CD4-positive, alpha-beta T cell treated with Interleukin-4 for 4 hours (primary cell): Measurements from ENCODE around the gene ZNF503.

Experiments
- DNase-seq: peaks from one replicate; pipeline ENCODE4 v3.0.0-alpha.2; 2020

ZNF503 gene, protein sequence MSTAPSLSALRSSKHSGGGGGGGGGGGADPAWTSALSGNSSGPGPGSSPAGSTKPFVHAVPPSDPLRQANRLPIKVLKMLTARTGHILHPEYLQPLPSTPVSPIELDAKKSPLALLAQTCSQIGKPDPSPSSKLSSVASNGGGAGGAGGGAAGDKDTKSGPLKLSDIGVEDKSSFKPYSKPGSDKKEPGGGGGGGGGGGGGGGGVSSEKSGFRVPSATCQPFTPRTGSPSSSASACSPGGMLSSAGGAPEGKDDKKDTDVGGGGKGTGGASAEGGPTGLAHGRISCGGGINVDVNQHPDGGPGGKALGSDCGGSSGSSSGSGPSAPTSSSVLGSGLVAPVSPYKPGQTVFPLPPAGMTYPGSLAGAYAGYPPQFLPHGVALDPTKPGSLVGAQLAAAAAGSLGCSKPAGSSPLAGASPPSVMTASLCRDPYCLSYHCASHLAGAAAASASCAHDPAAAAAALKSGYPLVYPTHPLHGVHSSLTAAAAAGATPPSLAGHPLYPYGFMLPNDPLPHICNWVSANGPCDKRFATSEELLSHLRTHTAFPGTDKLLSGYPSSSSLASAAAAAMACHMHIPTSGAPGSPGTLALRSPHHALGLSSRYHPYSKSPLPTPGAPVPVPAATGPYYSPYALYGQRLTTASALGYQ

DNA sequence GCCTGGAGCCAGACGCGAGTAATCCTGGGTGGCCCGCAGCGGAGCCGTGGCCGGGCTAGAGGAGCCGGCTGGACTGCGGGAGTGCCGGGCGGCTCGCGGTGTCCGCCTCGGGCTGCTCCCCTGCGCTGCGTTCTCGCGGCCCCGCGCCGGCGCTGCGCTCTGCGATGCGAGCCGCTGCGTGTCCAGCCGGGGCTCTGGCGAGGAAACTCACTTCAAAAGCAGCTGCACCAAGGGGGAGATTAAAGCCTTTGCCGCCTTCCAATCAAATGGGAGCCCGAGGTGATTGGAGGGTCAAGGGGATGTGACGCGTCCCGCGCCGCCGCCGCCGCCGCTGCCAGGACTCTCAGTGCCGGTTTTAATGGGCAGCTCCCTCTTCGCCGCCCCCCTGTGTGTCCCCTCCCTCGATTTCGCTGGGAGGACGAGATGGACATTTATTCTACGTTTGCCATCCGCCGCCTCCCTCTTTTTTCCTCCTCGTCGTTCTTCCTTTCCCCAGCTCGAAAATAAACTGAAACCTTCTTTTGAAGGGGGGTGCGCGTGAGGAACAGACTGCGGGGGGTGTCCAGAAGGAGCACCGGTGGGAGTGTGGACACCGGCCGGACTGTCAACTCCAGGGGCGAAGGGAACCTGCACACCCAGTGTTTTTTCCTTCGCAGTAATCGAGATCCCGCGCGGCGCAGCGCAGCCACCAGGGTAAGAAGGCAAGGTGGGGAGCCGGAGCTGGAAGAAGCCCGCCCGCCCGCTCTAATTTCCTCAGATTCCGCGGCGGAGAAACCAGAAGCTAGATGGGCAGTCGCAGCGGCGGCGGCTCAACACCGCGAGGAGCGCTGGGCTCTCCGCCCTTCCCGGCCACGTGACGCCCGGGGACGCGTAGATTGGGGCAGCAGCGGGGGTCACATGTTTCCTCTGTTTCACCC is at the start of gene ZNF503:
Gene ZNF503, minus strand, starts transcription at position 196 of the 917 bp plus-strand sequence. CDS start 345 bp downstream, outside the sequence.
- no peak for DNase-seq

DNA sequence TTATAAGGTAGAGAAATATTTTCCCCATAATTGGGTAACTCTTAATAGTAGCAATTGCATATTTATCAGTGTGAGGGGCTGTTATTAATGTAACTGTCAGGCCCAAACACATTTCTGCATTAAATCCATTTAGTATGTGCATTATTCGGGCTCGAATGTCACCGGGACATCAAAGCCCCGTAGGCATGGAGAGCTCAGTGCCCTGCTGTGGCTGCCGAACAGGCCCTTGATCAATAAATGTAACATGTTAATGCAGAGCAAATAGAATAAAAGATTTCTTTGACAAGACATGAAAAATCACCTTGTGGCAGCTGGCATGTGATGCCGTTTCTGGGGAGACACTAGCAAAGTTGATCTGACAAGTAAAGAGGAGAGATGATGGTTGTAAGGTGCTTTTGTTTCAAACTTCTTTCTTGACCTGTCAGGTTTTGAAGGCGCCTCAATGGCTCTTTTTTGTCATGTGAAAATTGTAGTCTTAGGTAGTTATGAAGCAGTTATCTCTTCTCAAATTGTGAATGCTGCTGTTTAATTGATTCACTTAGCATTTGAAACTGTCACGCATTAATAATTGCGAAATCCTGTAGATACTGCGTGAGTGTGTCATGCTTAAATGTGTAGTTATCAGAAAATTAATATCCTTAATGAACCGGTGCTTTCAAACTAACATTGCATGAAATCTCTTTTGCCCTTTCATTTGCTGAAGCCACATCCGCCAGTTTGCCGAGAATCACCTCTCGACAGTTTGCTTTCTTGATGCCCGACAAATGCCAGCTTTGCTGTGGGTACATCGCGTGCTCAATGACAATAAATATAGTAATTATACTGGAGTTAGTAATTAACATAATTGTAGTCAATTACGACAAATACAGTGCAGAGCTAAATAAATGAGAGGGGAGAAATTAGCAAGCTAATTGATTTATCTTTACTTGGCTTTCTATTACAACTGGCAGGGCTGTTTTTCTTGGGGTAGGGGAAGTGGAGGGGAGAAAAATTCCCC is 49.4 kb upstream of the ZNF503 start:
- no peak for DNase-seq

DNA sequence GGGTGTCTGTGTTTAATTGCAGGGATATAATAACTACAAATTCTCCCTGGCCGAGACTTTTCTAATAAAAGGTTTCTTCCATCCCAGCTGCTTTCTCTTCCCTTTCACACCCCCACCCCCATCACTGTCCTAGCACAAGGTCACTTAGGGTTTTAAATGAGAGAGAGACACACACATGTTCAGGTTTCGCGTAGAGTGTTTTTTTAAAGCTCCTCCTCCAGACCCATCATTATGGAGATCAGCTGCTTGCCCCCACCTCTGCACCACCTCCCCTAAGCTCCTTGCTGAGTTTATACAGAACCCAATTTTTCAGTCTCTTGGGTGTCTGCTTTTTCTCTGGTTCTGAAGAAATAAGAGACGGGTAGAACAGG is 48.5 kb upstream of the ZNF503 start:
- DNase-seq: no peak

DNA sequence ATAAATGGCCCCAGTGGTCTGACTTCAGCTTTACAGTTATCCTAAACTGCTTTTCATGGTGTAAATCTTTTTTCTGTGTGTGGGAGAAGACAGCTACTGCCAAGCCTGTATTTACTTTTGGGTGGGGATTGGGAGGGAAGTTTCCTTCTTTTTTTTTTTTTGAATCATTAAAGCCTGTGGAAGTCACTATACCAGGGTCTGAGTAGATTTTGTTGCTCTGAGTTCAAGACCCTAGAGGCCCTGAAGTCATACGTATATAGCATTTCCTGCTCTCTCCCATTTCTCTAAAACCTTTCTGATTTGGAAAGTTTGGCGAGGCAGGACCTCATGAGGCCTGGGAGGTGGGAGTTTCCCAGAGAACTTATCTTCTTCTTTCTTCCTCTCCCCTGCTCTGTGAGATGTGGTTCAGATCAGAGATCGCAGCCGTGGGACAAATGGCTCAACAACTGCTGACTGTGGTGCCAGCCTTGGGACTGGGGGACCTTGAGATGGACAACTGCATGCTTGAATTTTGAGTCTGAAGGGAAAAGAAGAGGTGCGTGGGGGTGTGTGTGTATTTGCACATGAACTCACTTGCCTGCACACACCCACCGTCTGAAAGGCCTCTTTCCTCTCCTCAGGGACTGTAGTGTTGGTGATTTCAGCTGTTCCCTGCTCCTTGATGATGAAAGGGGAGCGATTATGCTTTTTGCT is 48.0 kb upstream of the ZNF503 start:
- no peak for DNase-seq

GRCh38 chr10:75448166-75448565 is 46.6 kb upstream of the ZNF503 start:
- no peak for DNase-seq

GRCh38 chr10:75446508-75446907 is 44.9 kb upstream of the ZNF503 start:
- DNase-seq: no peak

DNA sequence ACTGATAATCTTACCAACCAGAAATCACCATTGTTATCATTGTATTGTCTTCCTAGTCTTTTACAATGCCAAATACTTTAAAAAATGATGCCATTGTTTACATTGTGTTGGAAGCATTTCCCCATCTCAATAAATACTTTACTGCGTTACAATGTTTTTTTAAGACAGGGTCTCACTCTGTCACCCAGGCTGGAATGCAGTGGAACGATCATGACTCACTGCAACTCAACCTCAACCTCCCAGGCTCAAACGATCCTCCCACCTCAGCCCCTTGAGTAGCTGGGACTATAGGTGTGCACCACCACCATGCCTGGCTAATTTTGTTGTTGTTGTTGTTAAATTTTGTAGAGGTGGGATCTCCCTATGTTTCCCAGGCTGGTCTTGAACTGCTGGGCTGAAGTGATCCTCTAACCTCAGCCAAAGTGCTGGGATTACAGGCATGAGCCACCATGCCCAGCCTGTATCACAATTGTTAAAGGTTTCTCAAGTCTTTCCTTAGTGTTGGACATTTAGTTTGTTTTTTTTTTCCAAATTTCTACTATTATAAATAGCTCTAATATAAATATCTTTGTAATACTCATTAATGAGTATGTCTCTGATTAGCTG is 43.3 kb upstream of the ZNF503 start:
- DNase-seq: no peak

DNA sequence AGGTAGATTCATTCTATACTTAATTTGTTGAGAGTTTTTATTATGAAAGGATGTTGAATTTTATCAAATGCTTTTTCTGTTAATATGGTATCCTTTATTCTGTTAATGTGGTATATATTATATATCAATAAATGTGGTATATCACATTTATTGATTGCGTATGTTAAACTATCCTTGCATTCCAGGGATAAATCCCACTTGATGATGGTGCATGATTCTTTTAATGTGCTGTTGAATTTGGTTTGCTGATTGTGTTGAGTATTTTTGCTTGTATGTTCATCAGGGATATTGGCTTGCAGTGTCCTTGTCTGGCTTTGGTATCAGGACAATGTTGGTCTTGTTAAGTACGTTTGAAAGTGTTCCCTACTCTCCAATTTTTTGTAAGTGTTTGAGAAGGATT is 41.8 kb upstream of the ZNF503 start:
- DNase-seq: no peak

DNA sequence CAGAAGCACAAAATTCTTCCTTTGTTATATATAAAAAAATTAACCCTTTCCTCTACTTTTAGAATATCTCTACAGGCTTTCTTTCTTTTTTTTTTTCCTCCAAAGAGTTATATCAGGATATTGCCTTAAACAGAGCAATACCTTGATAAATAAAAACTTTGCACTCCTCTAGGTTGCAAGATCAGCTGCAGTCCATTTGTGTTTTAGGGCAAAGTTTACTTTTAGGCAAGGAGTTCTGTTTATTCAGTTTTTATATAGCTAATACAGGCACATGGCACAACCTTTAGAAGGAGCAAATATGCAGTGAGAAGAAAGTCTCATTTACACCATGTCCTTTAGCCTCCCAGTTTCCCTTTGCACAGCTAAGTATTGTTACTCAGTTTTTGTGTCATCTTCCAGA is 40.1 kb upstream of the ZNF503 start:
- no peak for DNase-seq

GRCh38 chr10:75441196-75441595 is 39.6 kb upstream of the ZNF503 start:
- no peak for DNase-seq

DNA sequence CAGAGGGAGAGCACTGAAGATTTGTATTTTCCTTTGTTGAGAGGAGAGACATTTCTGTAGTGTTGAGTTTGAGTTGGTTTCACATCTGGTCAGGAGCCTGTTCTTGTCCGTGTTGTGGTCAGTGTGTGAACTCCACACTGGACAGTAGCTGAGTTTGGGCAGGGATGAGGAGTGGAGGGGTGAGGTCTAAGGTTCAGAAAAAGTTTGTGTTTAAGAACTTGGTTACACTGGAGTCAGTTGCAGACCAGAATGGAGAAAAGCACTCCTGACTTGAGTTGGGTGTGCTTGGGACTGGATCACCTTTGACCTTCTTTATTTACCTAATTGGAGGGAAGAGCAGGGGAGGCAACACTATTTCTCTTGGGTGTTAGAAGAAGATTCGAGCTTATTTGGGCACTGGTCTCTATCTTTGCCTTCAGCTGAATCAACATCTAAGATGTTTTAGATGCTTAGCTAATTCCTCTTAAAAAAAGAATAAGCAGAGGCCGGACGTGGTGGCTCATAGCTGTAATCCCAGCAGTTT is 38.8 kb upstream of the ZNF503 start:
- DNase-seq: no peak

- DNase-seq: no peak
Observed at GRCh38 chr10:75439811-75440210, 38.2 kb upstream of the ZNF503 start.

DNA sequence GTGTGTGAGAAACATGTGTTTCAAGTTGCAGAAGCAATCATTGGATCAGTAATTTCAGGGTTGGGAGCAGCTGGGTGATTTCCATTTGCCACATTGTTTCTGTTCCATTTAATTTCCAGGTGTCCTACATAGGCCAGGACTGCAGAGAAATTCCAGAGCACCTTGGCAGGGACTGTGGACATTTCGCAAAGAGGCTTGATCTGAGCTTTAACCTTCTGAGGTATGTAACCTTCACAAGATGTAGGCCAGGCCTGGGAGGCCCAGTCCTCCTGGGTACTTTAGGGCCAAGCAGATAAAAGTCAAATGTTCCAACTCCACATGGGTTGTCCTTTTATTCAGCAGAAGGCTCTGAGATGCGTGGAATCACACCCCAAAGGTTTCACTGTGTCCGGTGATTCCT is 36.7 kb upstream of the ZNF503 start:
- DNase-seq: no peak

DNA sequence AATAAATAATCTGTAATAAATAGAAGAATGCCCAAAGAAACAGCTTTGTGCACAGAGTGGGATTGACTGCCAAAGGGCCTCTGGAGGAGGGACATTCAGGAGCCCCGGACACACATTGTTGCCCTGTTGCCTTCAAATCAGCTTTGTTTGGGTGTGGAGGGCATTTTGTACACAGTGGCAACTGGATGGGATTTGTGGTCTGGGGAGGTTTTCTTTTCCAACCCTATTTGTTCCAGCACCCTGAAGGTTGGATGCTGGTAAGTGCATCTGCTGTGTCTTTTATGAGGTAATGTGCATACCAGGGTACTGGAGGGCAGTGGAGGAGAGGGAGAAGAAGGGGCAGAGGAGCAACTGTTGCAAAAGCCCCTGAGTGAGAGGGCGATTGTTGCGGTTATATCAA is 36.1 kb upstream of the ZNF503 start:
- no peak for DNase-seq

DNA sequence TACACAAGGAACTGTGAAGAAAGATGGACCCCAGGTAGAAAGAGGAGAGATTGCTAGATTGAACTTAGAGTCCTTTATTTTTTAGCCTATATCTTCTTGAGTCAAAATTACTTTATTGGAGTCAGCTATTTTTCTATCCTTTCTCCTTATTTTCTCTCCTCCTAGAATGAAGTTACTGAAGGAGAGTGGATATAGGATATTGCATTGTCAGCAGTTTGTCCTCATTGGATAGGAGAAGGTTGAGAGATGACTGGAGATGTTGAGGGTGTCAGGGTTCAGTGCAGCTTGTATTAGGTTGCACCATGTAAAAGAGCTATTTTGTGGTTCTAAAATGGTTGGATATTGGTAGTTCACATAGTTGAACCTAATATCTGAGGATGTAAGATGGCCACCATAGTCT is 35.3 kb upstream of the ZNF503 start:
- no peak for DNase-seq

GRCh38 chr10:75435291-75435690 is 33.7 kb upstream of the ZNF503 start:
- no peak for DNase-seq

DNA sequence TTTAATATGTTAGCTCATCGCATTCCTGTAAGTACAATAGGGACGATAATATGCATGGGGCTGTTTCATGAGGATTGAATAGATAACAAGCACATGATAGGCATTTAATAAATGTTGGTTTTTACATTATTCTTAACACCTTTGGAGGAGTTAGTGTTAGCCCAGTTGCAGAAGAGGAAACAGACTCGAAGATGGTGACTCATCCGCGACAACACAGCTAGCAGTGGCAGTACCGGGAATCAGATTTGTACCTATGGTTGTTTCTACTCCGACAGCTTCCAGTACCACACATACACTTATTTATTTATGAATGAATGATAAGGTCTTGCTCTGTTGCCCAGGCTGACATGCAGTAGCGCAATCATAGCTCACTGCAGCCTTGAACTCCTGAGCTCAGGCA is 32.7 kb upstream of the ZNF503 start:
- no peak for DNase-seq

DNA sequence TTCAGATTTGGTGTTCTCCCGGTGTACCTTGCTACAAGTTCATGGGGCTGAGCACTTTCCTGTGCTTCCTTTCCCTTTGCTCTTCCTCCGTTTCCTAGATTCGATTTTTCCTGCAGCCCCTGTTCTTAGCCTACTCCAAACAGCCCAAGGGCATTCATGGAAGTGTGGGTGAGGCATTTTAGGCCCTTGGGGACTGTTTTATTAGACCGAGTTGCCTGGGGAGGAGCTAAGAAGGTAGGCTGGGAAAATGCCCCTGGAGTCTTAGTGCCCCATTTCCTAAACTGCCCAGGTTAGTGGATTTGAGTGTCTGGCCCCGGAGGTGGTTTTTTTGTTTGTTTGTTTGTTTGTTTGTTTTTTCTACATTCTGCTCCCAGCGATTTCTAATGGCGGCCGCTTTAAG is 31.7 kb upstream of the ZNF503 start:
- DNase-seq: no peak

DNA sequence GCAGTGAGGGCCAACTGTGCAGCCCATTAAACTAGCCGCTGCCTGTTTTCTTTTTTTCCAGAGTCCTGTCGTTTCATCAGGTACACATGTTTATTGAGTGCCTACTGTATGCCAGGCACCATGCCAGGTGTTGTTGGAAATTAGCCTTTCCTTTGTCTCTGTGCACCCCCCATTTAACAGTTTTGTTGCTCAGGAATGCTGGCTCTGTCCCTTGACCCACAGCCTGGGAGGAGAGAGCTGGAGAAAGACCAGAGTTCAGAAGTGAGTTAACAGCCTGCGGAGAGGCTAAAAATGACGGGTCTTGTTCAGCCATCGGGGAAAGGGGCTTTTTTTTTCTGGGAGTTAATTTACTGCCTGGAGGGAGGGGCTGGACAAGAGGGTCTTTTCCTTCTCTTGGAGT is 31.2 kb upstream of the ZNF503 start:
- DNase-seq: no peak

GRCh38 chr10:75432176-75432575 is 30.6 kb upstream of the ZNF503 start:
- no peak for DNase-seq
